Coronary artery (tissue), 2 donors: ENCODE measurements around the gene HOPX.
"Not testable (repeated sequence)": the region's sequence is repeated elsewhere in the genome, so short reads cannot be mapped to it uniquely, and the experiment has no call there.

ENCODE experiments used
- DNase-seq: peaks from one replicate; pipeline ENCODE4 v3.0.0-alpha.2; 2017; ENCODE audit warnings: low spot score
- H3K27ac ChIP-seq, 2 donors: fragments of 200-600 bp; sonication (generic); one replicate each; pipeline ENCODE4 v1.5.1; 2016 to 2019
- H3K4me3 ChIP-seq: fragments of 200-600 bp; sonication (generic); 2 replicates; pipeline ENCODE4 v1.5.1; 2016; ENCODE audit warnings: mild to moderate bottlenecking, moderate library complexity
- CTCF ChIP-seq: fragments of 200-600 bp; sonication (generic); IDR thresholded peaks from one replicate; pipeline ENCODE4 v1.5.1; 2019; ENCODE audit warnings: antibody characterized with exemption

HOPX gene

GRCh38 chr4:56699537-56700105 lies 18.5 kb upstream of the HOPX start:
- TF ChIP-seq CTCF, result no peak
- no peak overlapping the region for H3K27ac ChIP-seq

GRCh38 chr4:56698329-56698728 lies 17.2 kb upstream of the HOPX start:
- Histone ChIP-seq H3K27ac (no peak overlapping the region), H3K4me3 (no peak overlapping the region)
- DNase-seq, result no peak
- TF ChIP-seq CTCF, result no peak

More at GRCh38 chr4:56699537-56700105, 18.5 kb upstream of the HOPX start:
- no peak overlapping the region for H3K4me3 ChIP-seq
- DNase-seq, result no peak

GRCh38 chr4:56696056-56696455 lies 15.0 kb upstream of the HOPX start:
- Histone ChIP-seq H3K27ac (no peak overlapping the region), H3K4me3 (no peak overlapping the region)
- DNase-seq, result no peak
- no peak for TF ChIP-seq CTCF

GRCh38 chr4:56693476-56693875 lies 12.4 kb upstream of the HOPX start:
- H3K4me3 ChIP-seq, H3K27ac ChIP-seq, DNase-seq: not testable (repeated sequence)

GRCh38 chr4:56692576-56692975 lies 11.5 kb upstream of the HOPX start:
- no peak overlapping the region for H3K4me3 ChIP-seq
- DNase-seq, result no peak
- no peak overlapping the region for H3K27ac ChIP-seq
- TF ChIP-seq CTCF, result no peak

GRCh38 chr4:56691425-56691824 lies 10.3 kb upstream of the HOPX start:
- no peak for TF ChIP-seq CTCF
- Histone ChIP-seq H3K27ac (no peak overlapping the region), H3K4me3 (no peak overlapping the region)
- DNase-seq, result no peak

GRCh38 chr4:56690393-56690792 lies 9.3 kb upstream of the HOPX start:
- DNase-seq, result no peak
- no peak overlapping the region for H3K27ac ChIP-seq
- no peak for TF ChIP-seq CTCF
- H3K4me3 ChIP-seq, result no peak overlapping the region
